HUES48 (cell line): ENCODE measurements around the gene SNTG2.
"Not testable (repeated sequence)": the region's sequence is repeated elsewhere in the genome, so short reads cannot be mapped to it uniquely, and the experiment has no call there.

ENCODE experiments used
- H3K27ac ChIP-seq: one replicate; pipeline ENCODE4 v1.7.0; 2013; ENCODE audit warnings: low read depth, low read length, inconsistent platforms
- H3K27me3 ChIP-seq: 2 replicates; pipeline ENCODE4 v1.6.1; 2013; ENCODE audit warnings: mild to moderate bottlenecking, low read length; ENCODE audit not compliant: control insufficient read depth, insufficient read depth
- H3K36me3 ChIP-seq: 2 replicates; pipeline ENCODE4 v1.6.1; 2013; ENCODE audit warnings: low read length; ENCODE audit not compliant: control insufficient read depth, insufficient read depth
- H3K4me1 ChIP-seq: 2 replicates; pipeline ENCODE4 v1.6.1; 2013; ENCODE audit warnings: mild to moderate bottlenecking, low read length; ENCODE audit not compliant: control insufficient read depth, insufficient read depth
- H3K4me3 ChIP-seq: 2 replicates; pipeline ENCODE4 v1.5.1; 2013; ENCODE audit warnings: mild to moderate bottlenecking, low read depth, low read length
- H3K9ac ChIP-seq: 2 replicates; pipeline ENCODE4 v1.6.1; 2013; ENCODE audit warnings: mild to moderate bottlenecking, low read depth, low read length, moderate library complexity
- H3K9me3 ChIP-seq: 2 replicates; pipeline ENCODE4 v1.6.1; 2013; ENCODE audit warnings: low read length; ENCODE audit not compliant: control insufficient read depth, insufficient read depth

SNTG2 gene

DNA sequence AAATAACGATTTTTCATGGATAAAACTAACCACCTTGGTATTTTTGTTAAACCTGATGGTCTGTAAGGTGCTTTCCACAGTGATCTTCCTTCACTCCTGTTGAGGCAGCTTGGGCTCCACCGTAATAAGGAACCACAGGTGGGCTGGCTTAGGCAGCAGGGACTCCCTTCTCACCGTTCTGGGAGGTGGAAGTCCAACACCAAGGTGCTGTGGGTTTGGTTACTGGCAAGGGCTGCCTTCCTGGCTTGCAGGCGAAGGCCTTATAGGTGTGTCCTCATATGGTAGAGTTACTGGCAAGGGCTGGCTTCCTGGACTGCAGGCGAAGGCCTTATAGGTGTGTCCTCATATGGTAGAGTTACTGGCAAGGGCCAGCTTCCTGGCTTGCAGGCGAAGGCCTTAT, 143.0 kb downstream of the SNTG2 start:
- H3K27me3 ChIP-seq, H3K4me3 ChIP-seq, H3K27ac ChIP-seq, H3K9me3 ChIP-seq, H3K4me1 ChIP-seq, H3K9ac ChIP-seq: not testable (repeated sequence)
- H3K36me3 ChIP-seq = peaks cover 18% of the 10 kb centered on the region

DNA sequence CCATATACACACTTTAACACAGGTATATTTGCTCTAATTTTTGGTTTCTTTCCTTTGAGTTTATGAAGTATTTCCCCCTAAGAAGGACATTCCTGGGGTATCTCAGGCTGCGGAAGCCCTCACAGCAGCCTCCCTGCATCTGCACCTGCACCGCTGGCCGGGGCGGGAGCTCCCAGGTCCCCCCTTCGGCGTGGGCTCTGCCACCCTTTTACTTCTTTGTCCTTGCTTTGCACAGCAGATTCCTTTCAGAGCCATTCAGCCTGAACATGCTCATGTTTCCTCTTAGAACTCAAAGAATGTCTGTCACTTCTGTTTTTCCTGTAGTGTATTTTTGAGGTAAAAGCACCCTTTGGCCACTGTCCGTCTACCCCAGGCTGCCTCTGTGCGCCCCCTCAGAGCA, 146.5 kb downstream of the SNTG2 start:
- no peaks in the 10 kb centered on the region for H3K27me3 ChIP-seq
- H3K9me3 ChIP-seq = no peaks in the 10 kb centered on the region
- no peak overlapping the region for H3K27ac ChIP-seq
- H3K9ac ChIP-seq = no peak overlapping the region
- peaks cover 27% of the 10 kb centered on the region for H3K36me3 ChIP-seq
- no peak overlapping the region for H3K4me3 ChIP-seq
- H3K4me1 ChIP-seq = no peaks in the 10 kb centered on the region

DNA sequence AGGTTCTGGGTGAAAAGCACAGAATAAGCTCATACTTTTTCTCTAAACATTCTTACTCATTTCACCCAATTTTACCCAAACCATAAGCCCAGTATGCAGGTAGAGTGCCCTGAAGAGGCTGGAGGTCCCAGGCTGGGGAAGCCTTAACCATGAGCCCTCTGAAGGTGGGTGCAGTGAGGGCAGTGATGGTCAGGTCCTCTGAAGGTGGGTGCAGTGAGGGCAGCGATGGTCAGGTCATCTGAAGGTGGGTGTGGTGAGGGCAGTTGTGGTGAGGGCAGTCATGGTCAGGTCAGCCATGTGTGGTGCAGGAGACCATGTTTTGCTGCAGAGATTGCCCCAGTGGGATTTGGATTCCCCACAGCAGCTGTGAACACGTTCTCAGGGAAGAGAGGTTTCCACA, 148.8 kb downstream of the SNTG2 start:
- Histone ChIP-seq H3K27ac (no peak overlapping the region), H3K4me3 (no peak overlapping the region), H3K36me3 (peaks cover 43% of the 10 kb centered on the region), H3K4me1 (no peaks in the 10 kb centered on the region), H3K27me3 (no peaks in the 10 kb centered on the region), H3K9ac (no peak overlapping the region), H3K9me3 (no peaks in the 10 kb centered on the region)

DNA sequence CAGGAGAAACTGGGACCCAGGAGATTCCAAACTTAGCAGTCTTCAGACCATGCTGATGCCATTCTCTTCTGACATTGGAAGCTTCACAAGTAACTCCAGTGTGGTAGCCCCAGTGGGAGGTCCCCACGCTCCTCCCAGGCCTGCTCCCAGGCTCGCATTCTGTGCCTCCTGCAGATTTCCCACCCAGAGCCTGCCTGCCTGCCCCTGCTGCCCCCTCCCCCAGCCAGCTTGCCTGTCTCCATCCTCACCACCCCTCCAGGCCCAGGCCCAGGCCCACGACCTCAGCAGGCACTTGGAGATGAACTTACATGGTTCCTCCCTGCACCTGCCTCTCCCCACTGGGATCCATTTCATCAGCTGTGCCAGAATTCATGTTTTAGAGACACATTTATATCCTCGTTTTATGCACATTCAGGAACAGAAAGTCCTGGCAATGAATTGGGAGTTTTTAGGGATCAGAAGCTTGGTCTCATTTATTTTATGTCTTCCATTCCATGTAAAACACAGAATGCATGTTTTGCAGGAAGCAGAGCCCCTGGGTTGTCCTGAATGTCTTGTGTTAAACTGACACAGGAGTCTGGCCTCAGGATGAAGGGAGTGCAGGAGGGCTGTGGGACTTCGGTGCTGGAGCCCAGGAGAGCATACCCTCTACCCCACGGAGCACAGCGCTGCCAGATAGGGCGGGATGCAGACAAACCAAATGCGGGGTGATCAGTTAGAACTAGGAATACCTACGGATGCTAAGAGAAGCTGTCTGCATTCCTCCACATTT, 150.5 kb downstream of the SNTG2 start:
- Histone ChIP-seq H3K9me3 (no peaks in the 10 kb centered on the region), H3K9ac (no peak overlapping the region), H3K27ac (no peak overlapping the region), H3K4me3 (no peak overlapping the region), H3K4me1 (no peaks in the 10 kb centered on the region), H3K36me3 (peaks cover 53% of the 10 kb centered on the region), H3K27me3 (no peaks in the 10 kb centered on the region)

DNA sequence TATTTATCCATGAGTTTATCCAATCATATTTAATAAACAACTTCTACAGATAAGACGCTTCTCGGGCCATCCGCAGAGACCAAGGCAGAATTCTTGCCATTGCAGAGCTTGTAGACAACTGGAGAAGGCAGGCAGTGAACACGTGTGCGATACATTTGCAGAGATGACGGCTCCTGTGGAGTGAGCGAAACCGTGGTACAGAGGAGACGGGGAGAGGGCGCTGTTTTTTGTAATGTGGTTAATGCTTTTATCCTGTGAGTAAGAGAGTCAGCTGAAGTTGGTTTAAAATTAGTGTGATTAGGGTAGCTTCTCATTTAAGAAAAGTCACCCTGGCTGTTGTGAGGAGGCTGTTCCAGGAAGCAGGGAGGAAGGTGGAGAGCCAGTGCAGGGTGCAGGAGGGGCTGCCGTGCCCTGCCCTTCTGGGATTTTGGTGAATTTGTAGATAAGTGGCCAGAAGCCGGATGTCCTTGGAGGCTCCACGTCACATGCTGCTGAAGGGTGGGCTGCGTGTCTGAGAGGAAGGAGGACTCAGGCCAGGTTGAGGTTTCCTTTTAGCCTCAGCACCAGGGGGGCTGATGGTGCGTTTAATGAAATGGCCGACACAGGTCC, 151.4 kb downstream of the SNTG2 start:
- Histone ChIP-seq H3K4me1 (no peaks in the 10 kb centered on the region), H3K36me3 (peaks cover 53% of the 10 kb centered on the region), H3K27ac (no peak overlapping the region), H3K27me3 (no peaks in the 10 kb centered on the region), H3K4me3 (no peak overlapping the region), H3K9me3 (no peaks in the 10 kb centered on the region), H3K9ac (no peak overlapping the region)

DNA sequence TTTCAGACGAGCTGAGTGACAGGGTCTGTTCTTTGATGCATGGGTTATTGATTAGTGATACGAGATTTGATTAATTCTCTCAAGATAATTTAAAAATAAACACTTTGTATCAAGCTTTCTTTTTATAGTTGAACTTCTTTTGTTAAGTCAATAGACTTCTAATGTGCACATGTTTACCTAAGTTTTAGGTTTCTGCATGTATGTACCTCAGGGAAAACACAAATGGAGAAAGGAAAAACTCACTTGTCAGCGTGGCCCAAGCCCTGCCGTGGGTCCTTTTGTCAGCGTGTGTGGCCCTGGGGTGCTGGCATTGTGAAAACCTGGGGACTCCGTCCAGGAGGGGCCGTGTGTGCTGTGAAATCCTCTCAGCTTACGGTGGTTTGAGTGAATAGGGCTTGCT, 153.7 kb downstream of the SNTG2 start:
- H3K36me3 ChIP-seq = peaks cover 45% of the 10 kb centered on the region
- no peaks in the 10 kb centered on the region for H3K9me3 ChIP-seq
- no peak overlapping the region for H3K27ac ChIP-seq
- H3K4me3 ChIP-seq = no peak overlapping the region
- no peak overlapping the region for H3K9ac ChIP-seq
- no peaks in the 10 kb centered on the region for H3K27me3 ChIP-seq
- H3K4me1 ChIP-seq = no peaks in the 10 kb centered on the region

DNA sequence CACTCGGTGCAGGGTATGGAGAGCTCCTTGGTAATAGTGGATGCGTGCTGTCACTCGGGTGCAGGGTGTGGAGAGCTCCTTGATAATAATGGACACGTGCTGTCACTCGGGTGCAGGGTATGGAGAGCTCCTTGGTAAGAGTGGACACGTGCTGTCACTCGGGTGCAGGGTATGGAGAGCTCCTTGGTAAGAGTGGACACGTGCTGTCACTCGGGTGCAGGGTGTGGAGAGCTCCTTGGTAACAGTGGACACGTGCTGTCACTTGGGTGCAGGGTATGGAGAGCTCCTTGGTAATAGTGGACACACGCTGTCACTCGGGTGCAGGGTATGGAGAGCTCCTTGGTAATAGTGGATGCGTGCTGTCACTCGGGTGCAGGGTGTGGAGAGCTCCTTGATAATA, 155.7 kb downstream of the SNTG2 start:
- peaks cover 50% of the 10 kb centered on the region for H3K36me3 ChIP-seq
- H3K27ac ChIP-seq, H3K27me3 ChIP-seq, H3K9ac ChIP-seq, H3K4me3 ChIP-seq, H3K9me3 ChIP-seq, H3K4me1 ChIP-seq: not testable (repeated sequence)

DNA sequence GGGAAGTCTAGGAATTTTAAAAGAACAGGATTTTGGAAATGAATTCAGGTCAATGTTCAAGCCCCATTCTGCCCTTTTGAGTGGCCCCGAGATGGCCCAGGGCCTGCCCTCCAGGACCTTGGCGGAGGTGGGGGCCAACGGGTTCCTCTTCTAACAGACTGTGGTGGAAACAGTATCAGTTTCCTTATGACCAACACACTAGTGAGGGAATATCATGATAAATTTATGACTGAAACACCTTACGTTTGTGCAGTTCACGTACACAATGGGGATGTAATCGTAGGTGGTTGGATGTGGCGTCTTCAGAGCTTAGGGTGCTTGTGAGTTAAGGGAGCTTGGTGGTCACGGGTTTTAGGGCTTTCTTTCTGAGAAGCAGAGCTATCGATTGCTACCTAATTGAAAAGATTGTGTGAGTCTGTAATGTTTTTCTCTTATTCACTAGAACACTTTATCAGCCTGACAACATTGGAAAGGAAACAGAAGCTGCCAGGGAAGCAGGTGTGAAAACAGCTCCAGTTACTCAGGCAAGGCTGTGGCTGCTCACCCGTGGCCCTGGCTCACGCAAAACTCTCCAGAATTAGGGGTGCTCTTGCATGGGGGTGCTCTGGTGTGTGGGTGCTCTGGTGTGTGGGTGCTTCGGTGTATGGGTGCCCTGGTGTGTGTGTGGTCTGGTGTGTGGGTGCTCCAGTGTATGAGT, 165.3 kb downstream of the SNTG2 start:
- H3K4me3 ChIP-seq = no peak overlapping the region
- H3K9me3 ChIP-seq = peaks cover 36% of the 10 kb centered on the region
- H3K4me1 ChIP-seq = no peaks in the 10 kb centered on the region
- H3K9ac ChIP-seq = no peak overlapping the region
- H3K27me3 ChIP-seq = no peaks in the 10 kb centered on the region
- H3K36me3 ChIP-seq = peaks cover 20% of the 10 kb centered on the region
- H3K27ac ChIP-seq = no peak overlapping the region

DNA sequence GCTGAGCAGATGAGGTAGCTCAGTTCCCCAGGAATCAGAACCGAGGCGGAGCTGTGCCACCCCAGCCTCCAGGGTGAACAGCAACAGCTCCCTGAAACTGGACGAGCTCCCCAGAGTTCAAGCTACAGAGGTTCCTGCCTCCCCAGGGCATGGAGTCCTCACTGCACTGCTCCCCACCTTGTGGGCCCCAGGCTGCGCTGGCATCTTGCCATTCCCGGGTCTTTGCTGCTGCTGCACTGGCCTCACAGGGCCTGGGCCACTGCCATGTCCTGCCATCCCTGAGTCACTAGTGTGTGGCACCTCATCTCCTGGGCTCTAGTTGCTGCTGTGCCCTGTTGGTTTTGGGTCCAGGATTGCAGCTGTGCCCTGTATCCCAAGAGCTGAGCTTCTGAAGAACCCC, 166.9 kb downstream of the SNTG2 start:
- H3K27me3 ChIP-seq = no peaks in the 10 kb centered on the region
- peaks cover 27% of the 10 kb centered on the region for H3K9me3 ChIP-seq
- peaks cover 20% of the 10 kb centered on the region for H3K36me3 ChIP-seq
- no peak overlapping the region for H3K9ac ChIP-seq
- no peak overlapping the region for H3K4me3 ChIP-seq
- H3K27ac ChIP-seq = no peak overlapping the region
- H3K4me1 ChIP-seq = no peaks in the 10 kb centered on the region

DNA sequence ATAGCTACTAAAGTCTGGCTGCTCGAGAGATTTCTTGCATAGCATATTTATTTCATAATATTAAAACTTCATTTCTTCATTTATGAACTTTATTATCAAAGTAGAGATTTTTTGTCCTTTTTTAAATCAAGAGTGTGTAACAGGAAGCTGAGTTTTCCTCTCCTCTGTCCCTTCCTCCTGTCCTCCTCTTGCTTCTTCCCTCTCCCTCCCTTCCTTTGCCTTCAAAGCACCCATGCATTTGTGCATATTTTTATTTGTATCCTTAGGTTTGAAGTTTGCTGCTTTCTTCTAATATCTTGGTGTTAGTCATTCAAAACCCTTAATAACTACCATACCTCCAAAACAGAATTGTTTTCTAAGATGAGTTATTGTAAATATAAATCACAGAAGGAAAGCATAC, 174.6 kb downstream of the SNTG2 start:
- Histone ChIP-seq H3K9me3 (no peaks in the 10 kb centered on the region), H3K36me3 (no peaks in the 10 kb centered on the region), H3K9ac (no peak overlapping the region), H3K27me3 (no peaks in the 10 kb centered on the region), H3K4me1 (no peaks in the 10 kb centered on the region), H3K4me3 (no peak overlapping the region), H3K27ac (no peak overlapping the region)

DNA sequence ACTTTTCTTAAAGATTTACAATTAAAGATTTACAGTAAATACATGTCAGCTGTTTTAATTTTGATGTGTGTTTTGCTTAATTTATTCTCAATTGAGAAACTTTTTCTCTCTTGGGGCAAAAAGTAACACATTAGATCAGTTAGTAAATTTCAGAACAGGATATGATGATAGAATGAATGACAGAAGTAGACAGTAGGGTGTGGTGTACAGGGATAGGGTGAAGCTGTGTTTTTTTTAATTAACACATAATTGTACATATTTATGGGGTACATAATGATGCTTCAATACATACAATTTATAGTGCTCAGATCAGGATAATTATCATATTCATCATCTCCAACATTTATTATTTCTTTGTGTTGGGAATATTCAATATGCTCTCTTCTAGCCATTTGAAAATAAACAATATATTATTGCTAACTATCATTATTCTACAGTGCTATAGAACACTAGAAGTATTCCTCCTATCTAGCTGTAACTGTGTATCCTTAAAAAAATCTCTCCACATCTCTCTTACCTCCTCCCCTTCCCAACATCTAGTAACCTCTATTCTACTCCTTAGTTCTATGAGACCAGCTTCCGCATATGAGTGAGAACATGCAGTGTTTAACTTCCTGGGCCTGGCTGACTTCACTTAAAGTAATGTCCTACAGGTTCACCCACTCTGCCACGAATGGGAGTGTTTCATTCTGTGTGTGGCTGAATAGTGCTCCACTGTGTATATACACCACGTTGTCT, 175.2 kb downstream of the SNTG2 start:
- Histone ChIP-seq H3K9me3 (no peaks in the 10 kb centered on the region), H3K4me1 (no peaks in the 10 kb centered on the region), H3K27ac (no peak overlapping the region), H3K36me3 (no peaks in the 10 kb centered on the region), H3K27me3 (no peaks in the 10 kb centered on the region), H3K4me3 (no peak overlapping the region), H3K9ac (no peak overlapping the region)
